Right cardiac atrium (tissue), 5 donors: Measurements from ENCODE around the gene RNF5. TPM values are rescaled to one million over a fixed set of nuclear protein-coding genes. Genes with fewer than 3 reads are reported as not detected.
"Not testable (repeated sequence)": the region's sequence is repeated elsewhere in the genome, so short reads cannot be mapped to it uniquely, and the experiment has no call there.

Experiments used
- ATAC-seq, 2 donors: fragments of 200-7000 bp; cut with Tn5 transposase; one replicate each; pipeline versions ENCODE4 v1.8.0 to v1.9.1; 2020; ENCODE audit warnings: moderate library complexity in 2 of 2, mild to moderate bottlenecking in 1 of 2
- DNase-seq, 3 donors: peaks; one replicate each; pipeline ENCODE4 v3.0.0-alpha.2; 2020
- H3K27ac ChIP-seq: one replicate; pipeline ENCODE4 v1.5.1; 2013; ENCODE audit warnings: mild to moderate bottlenecking, low read length, control low read depth, moderate library complexity
- H3K27me3 ChIP-seq: one replicate; pipeline ENCODE4 v1.6.1; 2013; ENCODE audit not compliant: control insufficient read depth, insufficient read depth
- H3K4me1 ChIP-seq: one replicate; pipeline ENCODE4 v1.6.1; 2013; ENCODE audit warnings: low read length; ENCODE audit not compliant: control insufficient read depth, insufficient read depth
- H3K4me3 ChIP-seq: one replicate; pipeline ENCODE4 v1.5.1; 2013; ENCODE audit warnings: low read length, control low read depth
- H3K9me3 ChIP-seq: one replicate; pipeline ENCODE4 v1.6.1; 2013; ENCODE audit warnings: low read length; ENCODE audit not compliant: control insufficient read depth
- WGBS: extraction: QIAGEN DNeasy Blood & Tissue Kit; methylation state at CpG from one replicate; pipeline ENCODE4 v1.1.7; 2013; 5-methylcytosine and 5-hydroxymethylcytosine counted together
- intact Hi-C, 4 donors: fragments of 100-400 bp; cut with DNase I; formaldehyde crosslinking; loops; one replicate each; pipeline versions ENCODE4 v1.11.0 to v1.14.0; 2022 to 2023
- polyA plus RNA-seq: library from polyadenylated mRNA; stranded (reverse); fragments of 200-250 nt; gene quantifications from one replicate; pipeline ENCODE4 v1.2.3, GENCODE V29; 2013
- total RNA-seq, 4 donors: library from RNA; stranded (reverse); fragmentation: NEBNext Ultra II Directional; extraction: Animal tissue kit (Norgen Biotek cat#: 25700); gene quantifications; one replicate each; pipeline ENCODE4 v1.2.1, GENCODE V29; 2021
- donor health status: healthy with polysubstance abuse.
- donor health status: DM: no; HTN: yes; CAD: no.
- donor health status: DM: no; HTN: no; CAD: no.
- donor health status: DM: no; HTN: yes; CAD: no; lungs with severe emphysema.
- donor health status: DM: yes; HTN: yes; CAD: no.

The RNF5 gene
- total and polyA plus RNA-seq, 5 donors: 73.2 to 118 (median 78.3) TPM

- WGBS: 81% methylated on average over 13 of the region's 13 CpGs
- DNase-seq, intact Hi-C loops, H3K27me3 ChIP-seq, H3K4me1 ChIP-seq, H3K4me3 ChIP-seq, ATAC-seq, H3K9me3 ChIP-seq: not testable (repeated sequence)
- H3K27ac ChIP-seq: peak overlapping the region; percentile 70
Measured at GRCh38 chr6:32193096-32193495, 14.9 kb downstream of the RNF5 start.

- H3K4me1 ChIP-seq: peaks cover 5% of the 10 kb centered on the region
- intact Hi-C loops: no loop called here
- DNase-seq (no peak), ATAC-seq (no peak)
- H3K4me3 ChIP-seq: no peak overlapping the region
- H3K27ac ChIP-seq: no peak overlapping the region
- WGBS: 90% methylated on average over 4 of the region's 4 CpGs
- no peaks in the 10 kb centered on the region for H3K9me3 ChIP-seq
- no peaks in the 10 kb centered on the region for H3K27me3 ChIP-seq
Measured at GRCh38 chr6:32194388-32194787, 16.2 kb downstream of the RNF5 start.

- intact Hi-C loops: loop anchor here in 1 of 4 donors (5.0 kb wide), 1 partner anchor 68 kb away; the partner anchor contains the start of gene ATF6B
- DNase-seq: peak in 1 of 3 donors; percentile 58
- no peaks in the 10 kb centered on the region for H3K9me3 ChIP-seq
- 17% methylated on average over 15 of the region's 15 CpGs for WGBS
- peaks cover 5% of the 10 kb centered on the region for H3K4me1 ChIP-seq
- no peak for ATAC-seq
- H3K27me3 ChIP-seq: no peaks in the 10 kb centered on the region
- peak overlapping the region; percentile 29 for H3K4me3 ChIP-seq
- peak overlapping the region; percentile 91 for H3K27ac ChIP-seq
Measured at GRCh38 chr6:32194825-32195651, 16.8 kb downstream of the RNF5 start.

- Histone ChIP-seq H3K4me1 (peaks cover 5% of the 10 kb centered on the region), H3K9me3 (no peaks in the 10 kb centered on the region), H3K27ac (no peak overlapping the region), H3K4me3 (no peak overlapping the region), H3K27me3 (no peaks in the 10 kb centered on the region)
- DNase-seq: peak; percentile 100
- WGBS: under 1% methylated on average over 25 of the region's 25 CpGs
- peak; percentile 88 to 92 for ATAC-seq
- intact Hi-C loops: loop anchor here in 1 of 4 donors (5.0 kb wide), 1 partner anchor 68 kb away; the partner anchor contains the start of gene ATF6B
Measured at GRCh38 chr6:32195652-32195901, 17.4 kb downstream of the RNF5 start.

- WGBS: under 1% methylated on average over 58 of the region's 58 CpGs
- intact Hi-C loops: loop anchor here in 1 of 4 donors (5.0 kb wide), 1 partner anchor 69 kb away; the partner anchor contains the start of gene ATF6B
- no peaks in the 10 kb centered on the region for H3K27me3 ChIP-seq
- peak; percentile 98 for DNase-seq
- H3K4me3 ChIP-seq: peak overlapping the region; percentile 66
- H3K9me3 ChIP-seq: no peaks in the 10 kb centered on the region
- H3K27ac ChIP-seq: peak overlapping the region; percentile 99
- peaks cover 2% of the 10 kb centered on the region for H3K4me1 ChIP-seq
- ATAC-seq: peak; percentile 91 to 93
Measured at GRCh38 chr6:32195902-32196681, 17.9 kb downstream of the RNF5 start.

GRCh38 chr6:32196682-32197616 lies 18.7 kb downstream of the RNF5 start:
- Histone ChIP-seq H3K4me3 (peak overlapping the region; percentile 66), H3K27me3 (no peaks in the 10 kb centered on the region), H3K27ac (peak overlapping the region; percentile 99), H3K4me1 (peaks cover 2% of the 10 kb centered on the region), H3K9me3 (no peaks in the 10 kb centered on the region)
- peak in 1 of 2 donors; percentile 0 for ATAC-seq
- intact Hi-C loops: loop anchor here in 1 of 4 donors (5.0 kb wide), 1 partner anchor 70 kb away; the partner anchor contains the start of gene ATF6B
- WGBS: 23% methylated on average over 28 of the region's 28 CpGs
- peak; percentile 68 to 87 (median 83) for DNase-seq

- intact Hi-C loops: loop anchor here in 1 of 4 donors (5.0 kb wide), 1 partner anchor 71 kb away; the partner anchor contains the start of gene ATF6B
- Histone ChIP-seq H3K4me1 (peaks cover 2% of the 10 kb centered on the region), H3K27me3 (no peaks in the 10 kb centered on the region), H3K27ac (no peak overlapping the region), H3K9me3 (no peaks in the 10 kb centered on the region), H3K4me3 (no peak overlapping the region)
- 79% methylated on average over 3 of the region's 3 CpGs for WGBS
- ATAC-seq: no peak
- DNase-seq: no peak
Measured at GRCh38 chr6:32198345-32198696, 20.1 kb downstream of the RNF5 start.

GRCh38 chr6:32198866-32199265 lies 20.7 kb downstream of the RNF5 start:
- no peaks in the 10 kb centered on the region for H3K9me3 ChIP-seq
- DNase-seq: peak in 1 of 3 donors; percentile 51
- ATAC-seq: no peak
- H3K27me3 ChIP-seq: no peaks in the 10 kb centered on the region
- H3K4me3 ChIP-seq: no peak overlapping the region
- peaks cover 2% of the 10 kb centered on the region for H3K4me1 ChIP-seq
- no peak overlapping the region for H3K27ac ChIP-seq
- WGBS: 84% methylated on average over 17 of the region's 17 CpGs
- intact Hi-C loops: loop anchor here in 1 of 4 donors (5.0 kb wide), 1 partner anchor 72 kb away; the partner anchor contains the start of gene ATF6B

- intact Hi-C loops: no loop called here
- no peak for DNase-seq
- no peak overlapping the region for H3K4me3 ChIP-seq
- H3K27me3 ChIP-seq: no peaks in the 10 kb centered on the region
- no peaks in the 10 kb centered on the region for H3K9me3 ChIP-seq
- H3K27ac ChIP-seq: no peak overlapping the region
- ATAC-seq: no peak
- 90% methylated on average over 13 of the region's 13 CpGs for WGBS
- H3K4me1 ChIP-seq: peaks cover 2% of the 10 kb centered on the region
Measured at GRCh38 chr6:32200711-32201475, 22.7 kb downstream of the RNF5 start.

- Histone ChIP-seq H3K4me1 (peaks cover under 1% of the 10 kb centered on the region), H3K4me3 (no peak overlapping the region), H3K9me3 (no peaks in the 10 kb centered on the region), H3K27me3 (no peaks in the 10 kb centered on the region), H3K27ac (no peak overlapping the region)
- intact Hi-C loops: no loop called here
- peak in 1 of 3 donors; percentile 44 for DNase-seq
- 86% methylated on average over 9 of the region's 9 CpGs for WGBS
- ATAC-seq: no peak
Measured at GRCh38 chr6:32202186-32202585, 24.0 kb downstream of the RNF5 start.
